Urothelium cell line (cell line): ENCODE measurements around the gene TRIM8.

Experiments used
- DNase-seq: peaks from one replicate; pipeline ENCODE4 v3.0.0; 2011; ENCODE audit warnings: low spot score, mixed read lengths
- FAIRE-seq: peaks from 2 replicates; lab custom pipeline; 2011; peaks lifted over from hg19 to GRCh38; lab: Jason Lieb, UNC

Gene TRIM8

GRCh38 chr10:102648269-102648888 lies 4.1 kb downstream of the TRIM8 start:
- DNase-seq, result no peak
- FAIRE-seq, result no peak

DNA sequence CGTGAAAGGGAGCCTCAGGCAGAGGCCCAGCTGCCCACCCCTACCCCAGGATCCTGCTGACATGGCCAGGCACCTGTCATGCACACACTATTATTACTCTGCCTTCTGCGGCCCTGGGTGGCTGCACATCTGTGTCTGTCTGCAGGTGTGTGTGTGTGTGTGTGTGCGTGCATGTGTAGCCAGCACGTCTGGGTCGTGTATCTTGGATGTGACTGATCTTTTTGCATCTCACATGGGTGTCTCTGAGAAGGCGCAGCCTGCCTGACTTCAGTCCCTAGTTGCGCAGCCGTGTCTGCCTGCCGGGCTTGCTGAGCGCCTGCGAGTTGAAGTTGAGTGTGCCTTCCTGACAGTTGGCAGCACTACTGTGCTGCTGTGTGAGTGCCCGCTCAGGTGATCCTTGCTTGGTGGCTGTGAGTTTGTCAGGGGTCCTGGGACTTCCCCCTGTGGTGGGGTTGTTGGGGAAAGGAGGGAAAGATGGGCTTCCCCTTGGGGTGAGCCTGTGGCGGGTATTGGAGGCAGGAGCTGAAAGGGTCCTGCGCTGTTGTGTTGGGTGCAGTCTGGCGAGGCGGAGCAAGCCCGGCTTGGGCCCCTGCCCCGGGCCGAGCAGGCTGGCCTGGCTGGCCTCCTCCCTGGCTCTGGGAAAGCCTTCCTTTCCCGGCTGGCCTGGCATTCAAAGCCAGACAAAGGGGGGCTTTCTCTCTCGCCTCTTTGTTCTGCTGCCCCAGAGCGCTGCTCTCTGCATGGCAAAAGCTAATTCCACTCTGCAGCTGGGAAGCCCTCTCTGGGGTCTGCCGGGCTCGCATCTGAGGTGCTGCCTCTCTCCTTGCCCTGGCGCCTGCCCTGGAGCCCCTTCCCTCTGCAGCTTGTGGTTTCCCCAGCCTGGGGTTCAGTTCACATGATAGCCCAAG lies 4.9 kb downstream of the TRIM8 start:
- DNase-seq, result no peak
- no peak for FAIRE-seq

- no peak for FAIRE-seq
- DNase-seq, result no peak
These were observed 5.7 kb downstream of the TRIM8 start for GRCh38 chr10:102649797-102650654.

- FAIRE-seq (no peak), DNase-seq (no peak)
These were observed 6.6 kb downstream of the TRIM8 start for GRCh38 chr10:102650655-102651454.

DNA sequence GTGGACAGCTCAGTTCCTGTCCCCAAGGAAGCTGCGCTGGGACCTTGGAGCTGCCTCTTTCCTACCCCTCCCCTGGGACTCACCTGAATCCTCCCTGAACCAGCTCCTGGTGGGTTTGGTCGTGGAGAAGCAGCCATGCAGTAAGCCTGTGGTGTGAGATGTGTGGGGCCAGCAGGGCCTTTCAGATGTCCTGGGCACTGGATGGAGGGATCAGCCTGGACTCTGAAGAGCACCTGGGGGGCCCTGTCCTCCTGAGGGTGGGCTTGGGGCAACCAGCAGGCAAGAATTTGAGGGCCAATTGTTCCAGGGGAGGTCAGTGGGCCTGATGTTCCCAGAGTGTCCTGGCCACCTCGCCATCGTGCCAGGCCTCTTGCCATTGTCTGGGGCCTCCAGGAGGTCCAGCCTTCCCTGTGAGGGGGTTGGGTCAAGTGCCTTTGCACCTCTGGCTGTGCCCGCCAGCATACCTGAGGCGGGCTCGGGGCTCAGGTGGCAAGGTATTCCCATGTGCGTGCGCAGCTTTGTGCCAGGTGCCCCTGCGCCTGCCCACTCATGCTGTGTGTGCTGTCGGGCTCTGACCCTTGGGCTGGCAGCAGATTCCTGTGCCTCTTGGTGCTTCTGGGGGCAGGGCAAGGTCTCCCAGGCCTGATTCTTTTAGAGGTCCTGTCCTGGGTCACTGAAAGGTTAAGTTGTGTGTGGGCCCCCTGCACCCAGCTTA lies 7.3 kb downstream of the TRIM8 start:
- no peak for FAIRE-seq
- no peak for DNase-seq

DNA sequence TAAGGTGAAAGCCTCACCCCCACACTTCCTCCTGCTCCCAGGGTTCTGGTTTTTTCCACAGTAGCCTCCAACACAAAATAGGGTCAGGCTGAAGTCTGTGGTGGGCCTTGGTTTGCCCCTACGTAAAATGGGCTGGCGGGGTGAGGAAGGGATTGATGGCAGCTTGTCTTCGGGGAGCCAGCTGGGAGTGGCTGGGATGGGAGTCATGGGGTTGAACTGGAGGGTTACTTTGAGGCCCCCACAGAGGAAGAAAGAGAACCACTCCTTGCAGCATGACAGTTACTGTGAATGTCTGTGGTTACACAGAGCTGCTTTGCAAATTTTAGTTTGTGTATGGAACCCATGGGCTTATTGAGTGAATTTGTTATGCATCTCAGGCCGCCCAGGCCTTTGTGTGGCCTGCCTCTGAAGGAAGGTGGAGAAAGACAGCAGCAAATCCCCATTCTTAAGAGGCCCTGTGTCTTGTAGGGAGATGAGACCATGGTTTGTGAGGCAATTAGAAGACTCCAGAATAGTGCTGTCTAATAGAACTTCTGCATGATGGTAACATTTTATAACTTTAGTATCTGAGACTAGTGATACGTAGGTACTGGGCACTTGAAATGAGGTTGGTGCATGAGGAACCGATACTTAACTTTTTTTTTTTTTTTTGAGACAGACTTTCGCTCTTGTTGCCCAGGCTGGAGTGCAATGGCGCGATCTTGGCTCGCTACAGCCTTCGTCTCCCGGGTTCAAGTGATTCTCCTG lies 8.1 kb downstream of the TRIM8 start:
- FAIRE-seq, result no peak
- DNase-seq, result no peak

DNA sequence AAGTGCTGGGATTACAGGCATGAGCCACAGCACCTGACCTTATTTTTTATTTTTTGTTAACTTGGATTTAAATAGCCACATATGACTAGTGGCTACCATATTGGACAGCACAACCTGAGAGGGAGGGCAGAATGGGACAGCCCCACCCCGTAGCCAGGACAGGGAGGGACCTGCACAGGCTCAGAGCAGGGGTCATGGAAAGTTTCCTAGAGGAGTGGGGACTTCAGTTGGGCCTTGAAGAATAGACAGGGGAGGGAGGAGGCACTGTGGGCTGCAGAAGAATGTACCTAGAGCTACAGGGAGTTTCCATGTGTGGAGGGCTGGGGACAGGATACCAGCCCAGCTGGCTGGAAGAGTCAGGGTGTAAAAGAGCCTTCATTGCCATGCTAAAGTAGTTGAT lies 8.8 kb downstream of the TRIM8 start:
- FAIRE-seq (no peak), DNase-seq (no peak)

DNA sequence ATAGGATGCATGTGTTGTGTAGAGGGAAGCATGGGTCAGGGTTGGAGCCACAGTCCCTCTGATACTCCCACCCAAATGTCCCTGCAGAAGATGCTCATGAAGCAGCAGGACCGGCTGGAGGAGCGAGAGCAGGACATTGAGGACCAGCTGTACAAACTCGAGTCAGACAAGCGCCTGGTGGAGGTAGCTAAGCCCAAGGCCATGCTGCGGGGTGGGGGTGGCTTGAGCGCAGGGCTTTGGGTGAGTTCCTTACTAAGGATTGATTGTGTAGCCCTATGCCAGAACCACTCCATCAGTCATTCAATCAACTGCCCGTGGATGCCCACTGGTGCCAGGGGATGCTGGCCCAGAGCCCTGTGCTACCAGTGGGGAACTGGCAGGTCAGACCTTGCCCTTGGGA lies 10.3 kb downstream of the TRIM8 start:
- no peak for FAIRE-seq
- no peak for DNase-seq

GRCh38 chr10:102654969-102655368 lies 10.7 kb downstream of the TRIM8 start:
- DNase-seq (no peak), FAIRE-seq (no peak)

GRCh38 chr10:102656026-102656425 lies 11.7 kb downstream of the TRIM8 start:
- no peak for DNase-seq
- no peak for FAIRE-seq

DNA sequence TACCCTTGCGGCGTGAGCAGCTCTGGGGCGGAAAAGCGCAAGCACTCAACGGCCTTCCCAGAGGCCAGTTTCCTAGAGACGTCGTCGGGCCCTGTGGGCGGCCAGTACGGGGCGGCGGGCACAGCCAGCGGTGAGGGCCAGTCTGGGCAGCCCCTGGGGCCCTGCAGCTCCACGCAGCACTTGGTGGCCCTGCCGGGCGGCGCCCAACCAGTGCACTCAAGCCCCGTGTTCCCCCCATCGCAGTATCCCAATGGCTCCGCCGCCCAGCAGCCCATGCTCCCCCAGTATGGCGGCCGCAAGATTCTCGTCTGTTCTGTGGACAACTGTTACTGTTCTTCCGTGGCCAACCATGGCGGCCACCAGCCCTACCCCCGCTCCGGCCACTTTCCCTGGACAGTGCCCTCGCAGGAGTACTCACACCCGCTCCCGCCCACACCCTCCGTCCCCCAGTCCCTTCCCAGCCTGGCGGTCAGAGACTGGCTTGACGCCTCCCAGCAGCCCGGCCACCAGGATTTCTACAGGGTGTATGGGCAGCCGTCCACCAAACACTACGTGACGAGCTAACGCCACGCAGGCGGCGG lies 12.6 kb downstream of the TRIM8 start:
- FAIRE-seq (no peak), DNase-seq (no peak)

- FAIRE-seq, result no peak
- DNase-seq, result no peak
These were observed 13.2 kb downstream of the TRIM8 start for GRCh38 chr10:102657451-102657850.

DNA sequence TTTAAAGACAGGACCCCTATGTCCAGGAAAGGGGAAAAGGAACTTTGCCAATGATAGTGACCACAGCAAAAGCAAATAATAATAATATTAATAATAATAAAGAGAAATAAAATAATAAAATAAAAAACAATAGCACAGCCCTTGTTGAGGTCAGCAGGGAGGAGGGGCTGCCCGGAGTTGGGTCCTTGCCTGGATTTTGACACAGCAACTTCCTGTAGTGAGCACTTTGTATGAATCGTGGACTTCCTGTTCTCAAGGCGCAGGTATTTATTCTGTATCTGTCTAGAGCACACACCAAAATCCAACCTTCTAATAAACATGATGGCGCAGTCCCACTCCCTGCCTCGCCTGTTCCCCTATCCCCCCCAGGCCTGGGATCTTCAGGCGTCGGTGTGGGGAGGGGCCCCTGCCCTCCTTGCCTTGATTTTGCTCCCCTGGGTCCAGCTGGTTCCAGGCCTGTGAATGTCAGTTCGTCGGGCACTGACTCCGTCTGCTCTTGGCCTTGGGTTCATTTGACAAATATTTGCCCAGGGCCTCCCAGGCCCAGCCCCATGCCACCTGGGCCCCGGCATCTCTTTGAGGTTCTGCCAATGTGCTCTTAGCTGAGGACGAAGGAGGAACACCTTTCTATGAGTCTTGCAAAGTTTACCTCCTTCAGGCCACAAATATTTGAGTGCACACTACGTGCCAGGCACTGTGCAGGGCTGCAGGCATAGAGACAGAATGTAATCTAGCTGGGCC lies 13.9 kb downstream of the TRIM8 start:
- DNase-seq (no peak), FAIRE-seq (no peak)

- FAIRE-seq (no peak), DNase-seq (no peak)
These were observed 14.5 kb downstream of the TRIM8 start for GRCh38 chr10:102658802-102659201.

GRCh38 chr10:102660888-102661657 lies 16.8 kb downstream of the TRIM8 start:
- FAIRE-seq (peak; percentile 40), DNase-seq (peak; percentile 78)

GRCh38 chr10:102661658-102662028 lies 17.4 kb downstream of the TRIM8 start:
- DNase-seq (no peak), FAIRE-seq (no peak)

DNA sequence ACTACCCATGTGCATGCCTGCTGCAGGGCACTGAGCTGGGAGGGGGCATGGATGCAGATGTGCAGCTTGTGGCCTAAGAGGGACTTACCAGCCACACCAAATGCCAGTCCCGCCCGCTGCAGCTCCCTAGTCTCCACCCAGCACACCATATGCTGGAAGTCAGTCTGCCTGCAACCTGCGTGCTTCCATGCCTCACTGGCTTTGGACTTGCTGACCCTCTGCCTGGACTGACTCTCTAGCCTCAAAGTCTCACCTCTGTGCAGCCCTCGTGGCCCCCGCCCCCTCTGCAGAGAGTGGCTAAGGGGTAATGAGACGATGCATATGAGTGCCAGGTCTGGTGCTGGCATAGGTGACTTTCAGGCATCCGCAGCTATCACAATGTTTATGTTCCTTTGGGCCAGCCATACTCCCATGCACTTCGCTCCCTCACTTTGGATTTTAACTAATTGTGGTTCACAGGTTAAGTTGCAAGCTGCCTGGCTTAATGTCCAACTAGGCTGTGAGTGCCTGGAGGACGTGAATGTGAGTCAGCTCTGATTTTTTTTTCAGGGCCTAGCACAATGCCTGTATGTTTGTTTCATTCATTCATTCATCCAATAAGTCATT lies 21.7 kb downstream of the TRIM8 start:
- no peak for FAIRE-seq

More for the DNA sequence above, 21.7 kb downstream of the TRIM8 start:
- DNase-seq, result no peak
